Caki2 (cell line): Measurements from ENCODE around the gene SIX2. TPM values are rescaled to one million over a fixed set of nuclear protein-coding genes. Genes with fewer than 3 reads are reported as not detected.

Experiments used
- DNase-seq: peaks from one replicate; pipeline ENCODE4 v3.0.0-alpha.2; 2015; ENCODE audit warnings: low read depth
- in situ Hi-C: cut with HindIII; loops from 2 replicates; pipeline ENCODE4 v1.10.0; 2016; ENCODE audit warnings: low sequenced_read_pairs, low pct_unique_long_range_greater_than_20kb, mixed read lengths
- total RNA-seq: library from RNA; depleted of rRNA; stranded (reverse); fragments of >200 nt; shearing (Covaris generic); gene quantifications from 2 replicates; pipeline ENCODE4 v1.2.3, GENCODE V29; 2014; ENCODE audit warnings: low replicate concordance; rRNA removed

Gene SIX2
- total RNA-seq, 1 experiment from 2014 or later, result 6.8 TPM

DNA sequence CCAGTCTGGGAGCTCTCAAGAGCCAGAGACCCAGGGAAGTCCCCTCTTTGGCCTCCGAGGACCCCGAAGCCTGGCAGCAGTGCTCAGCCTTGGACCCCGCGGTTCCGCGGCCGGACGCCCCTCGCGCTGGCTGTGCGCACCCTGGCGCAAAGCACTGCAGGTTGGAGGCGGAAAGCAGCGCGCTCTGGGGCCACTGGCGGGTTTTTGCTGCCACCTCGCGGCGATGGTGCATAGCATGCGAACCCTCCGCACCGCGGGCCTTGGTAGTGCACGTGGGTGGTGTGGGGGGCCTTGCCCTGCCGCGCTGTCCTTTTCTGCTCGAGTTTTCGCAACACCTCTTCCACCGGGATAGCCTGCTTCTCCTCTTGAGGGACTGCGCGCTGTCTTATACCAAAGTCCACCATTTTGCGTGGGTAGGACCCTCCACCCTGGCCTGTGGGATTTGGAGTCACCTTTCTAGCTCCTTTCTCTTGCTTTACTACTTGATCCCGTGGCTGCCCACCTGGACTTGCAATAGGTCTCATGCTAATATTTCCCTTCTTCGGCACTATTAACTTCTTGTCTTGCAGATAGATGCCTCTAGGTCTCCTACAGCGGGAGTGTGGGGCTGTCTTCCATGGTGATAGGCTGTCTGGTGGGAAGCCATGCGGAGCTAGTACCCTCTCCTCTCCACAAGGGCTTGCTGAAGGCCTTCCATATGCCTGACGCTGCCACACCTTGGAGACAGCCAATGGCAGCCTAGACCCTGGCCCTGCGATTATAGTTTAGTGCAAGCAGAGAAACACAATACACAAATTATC lies 53.5 kb downstream of the SIX2 start:
- in situ Hi-C loops, result no loop called here
- peak; percentile 51 for DNase-seq

Other genes starting within 250 kb of the SIX2 start
- gene SIX3, start 67.8 kb downstream of the SIX2 start, total RNA-seq, result not detected in 2 replicates